ENCODE data around the gene KAZN.

KAZN gene

DNA sequence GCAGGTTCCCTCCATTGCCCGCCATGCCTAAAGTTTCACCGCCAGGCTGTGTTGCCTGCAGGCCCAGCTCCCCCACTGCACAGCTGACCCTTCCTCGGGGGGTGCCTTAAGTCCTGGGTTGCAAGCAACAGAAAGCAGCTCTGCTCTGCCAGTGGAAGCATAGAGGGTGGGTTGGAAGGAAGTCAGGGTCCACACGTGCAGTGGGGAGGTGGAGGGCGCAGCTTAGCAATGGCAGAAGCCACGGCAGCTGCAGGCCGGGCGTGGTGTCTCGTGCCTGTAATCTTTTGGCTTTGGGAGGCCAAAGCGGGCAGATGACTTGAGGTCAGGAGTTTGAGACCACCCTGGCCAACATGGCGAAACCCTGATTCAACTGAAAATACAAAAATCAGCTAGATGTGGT, 448.8 kb downstream of the KAZN start:
- TF ChIP-seq BCL11B (tag by site-specific recombination; IDR thresholded peaks at IDR 0.05; ENCODE audit: low read depth) (no peak), ZNF274 (IDR thresholded peaks at IDR 0.05; ENCODE audit: low read length) (no peak), ZNF274 (tag by site-specific recombination; IDR thresholded peaks at IDR 0.05; ENCODE audit: borderline replicate concordance) (no peak), ZNF518A (tag by site-specific recombination; conservative IDR thresholded peaks at IDR 0.05; ENCODE audit: low read depth) (no peak), OSR2 (tag by site-specific recombination; IDR thresholded peaks at IDR 0.05) (no peak), ZNF311 (tag by site-specific recombination; IDR thresholded peaks at IDR 0.05; ENCODE audit: borderline replicate concordance) (no peak), ZSCAN23 (tag by site-specific recombination; IDR thresholded peaks at IDR 0.05) (no peak), KLF9 (tag by site-specific recombination; IDR thresholded peaks at IDR 0.05; ENCODE audit: low read depth) (no peak), ZNF791 (tag by site-specific recombination; IDR thresholded peaks at IDR 0.05) (no peak), ZNF76 (tag by site-specific recombination; IDR thresholded peaks at IDR 0.05; ENCODE audit: borderline replicate concordance, low read depth) (no peak), ZNF555 (tag by site-specific recombination; conservative IDR thresholded peaks at IDR 0.05) (no peak), ZFP41 (tag by site-specific recombination; IDR thresholded peaks at IDR 0.05; ENCODE audit: borderline replicate concordance) (no peak), ZNF561 (tag by site-specific recombination; IDR thresholded peaks at IDR 0.05; ENCODE audit: borderline replicate concordance) (no peak), ZNF48 (tag by site-specific recombination; IDR thresholded peaks at IDR 0.05) (no peak), ZNF121 (tag by site-specific recombination; IDR thresholded peaks at IDR 0.05) (no peak)
- Histone ChIP-seq H3K9me3 (ENCODE audit: control insufficient read depth, insufficient read depth, low read depth, low read length) (no peaks in the 10 kb centered on the region), H3K4me3 (ENCODE audit: low read depth, low read length) (no peak overlapping the region), H3K4me1 (ENCODE audit: control insufficient read depth, insufficient read depth, low read length) (no peaks in the 10 kb centered on the region), H3K36me3 (ENCODE audit: control insufficient read depth in 2 of 2, insufficient read depth in 1 of 2, low read length in 2 of 2) (peaks cover 0 to 30% of the 10 kb centered on the region in 2 experiments; a peak in 2 of 3 replicates), H3K27ac (ENCODE audit: extremely low read depth, low read depth, low read length) (no peak overlapping the region)
- ChIA-PET CTCF (interaction anchor here (0.5 to 2.3 kb wide), 19 partner anchors 8 to 1082 kb away, joined by 3 to 7 read pairs (median 3); no protein-coding TSS in a partner anchor), POLR2A (no interaction called here)

- CTCF ChIA-PET, result interaction anchor here (0.6 to 0.8 kb wide), 3 partner anchors 259 to 268 kb away, joined by 3 to 4 read pairs (median 4); no protein-coding TSS in a partner anchor
Measured at GRCh38 chr1:15048437-15048980, 450.0 kb downstream of the KAZN start.

More at GRCh38 chr1:15048437-15048980, 450.0 kb downstream of the KAZN start:
- Histone ChIP-seq H3K27ac (ENCODE audit: extremely low read depth, low read depth, low read length) (no peak overlapping the region), H3K4me1 (ENCODE audit: control insufficient read depth, insufficient read depth, low read length) (no peaks in the 10 kb centered on the region), H3K9me3 (ENCODE audit: control insufficient read depth, insufficient read depth, low read depth, low read length) (no peaks in the 10 kb centered on the region), H3K36me3 (ENCODE audit: control insufficient read depth in 2 of 2, insufficient read depth in 1 of 2, low read length in 2 of 2) (peaks cover 0 to 35% of the 10 kb centered on the region in 2 experiments; a peak in 2 of 3 replicates), H3K4me3 (ENCODE audit: low read depth, low read length) (no peak overlapping the region)
- POLR2A ChIA-PET, result no interaction called here
- TF ChIP-seq ZNF26 (tag by site-specific recombination; IDR thresholded peaks at IDR 0.05) (no peak), ZNF132 (tag by site-specific recombination; IDR thresholded peaks at IDR 0.05; ENCODE audit: borderline replicate concordance) (no peak), ZNF391 (tag by site-specific recombination; IDR thresholded peaks at IDR 0.05; ENCODE audit: borderline replicate concordance, low read depth) (no peak), ZNF354C (tag by site-specific recombination; IDR thresholded peaks at IDR 0.05; ENCODE audit: borderline replicate concordance, low read depth) (no peak), MZF1 (tag by site-specific recombination; IDR thresholded peaks at IDR 0.05; ENCODE audit: borderline replicate concordance) (no peak), ZNF248 (tag by site-specific recombination; IDR thresholded peaks at IDR 0.05) (no peak)

Measured in HEK293 (cell line).